ENCODE measurements around the gene SIK3.

Gene SIK3

DNA sequence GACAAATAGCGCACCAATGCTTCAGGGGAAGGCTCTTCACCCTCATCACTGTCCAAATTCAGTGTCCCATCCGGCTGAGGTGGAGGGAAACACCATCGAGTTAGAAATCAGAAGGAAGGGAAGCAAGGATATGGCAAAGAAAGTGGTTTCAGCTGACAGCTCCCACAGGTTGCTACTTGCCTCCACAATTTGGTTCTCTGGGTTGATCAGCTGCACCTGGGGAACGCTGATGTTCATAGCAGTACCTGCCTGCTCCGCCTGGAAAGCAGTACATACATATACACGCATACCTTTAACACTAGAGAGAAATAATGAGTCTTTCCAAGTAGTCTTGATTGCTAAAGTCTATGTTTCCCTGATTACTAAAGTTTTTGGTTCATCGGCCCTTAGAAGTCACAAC, 223.0 kb downstream of the SIK3 start:
- Histone ChIP-seq H3K27ac (no peak overlapping the region), H3K27me3 (no peaks in the 10 kb centered on the region), H3K36me3 (peaks cover 39 to 61% (median 54%) of the 10 kb centered on the region in 3 donors), H3K4me1 (peaks cover 0 to 2% (median 0%) of the 10 kb centered on the region in 4 donors), H3K9me3 (no peaks in the 10 kb centered on the region), H3K4me3 (no peak overlapping the region)
- DNase-seq = no peak
- intact Hi-C loops (cut with DNase I; ENCODE audit: low total_unique reads) = loop anchor here (10.0 kb wide), 1 partner anchor 360 kb away; the partner anchor contains the start of genes PCSK7 and RNF214
- TF ChIP-seq, protein P1, sequence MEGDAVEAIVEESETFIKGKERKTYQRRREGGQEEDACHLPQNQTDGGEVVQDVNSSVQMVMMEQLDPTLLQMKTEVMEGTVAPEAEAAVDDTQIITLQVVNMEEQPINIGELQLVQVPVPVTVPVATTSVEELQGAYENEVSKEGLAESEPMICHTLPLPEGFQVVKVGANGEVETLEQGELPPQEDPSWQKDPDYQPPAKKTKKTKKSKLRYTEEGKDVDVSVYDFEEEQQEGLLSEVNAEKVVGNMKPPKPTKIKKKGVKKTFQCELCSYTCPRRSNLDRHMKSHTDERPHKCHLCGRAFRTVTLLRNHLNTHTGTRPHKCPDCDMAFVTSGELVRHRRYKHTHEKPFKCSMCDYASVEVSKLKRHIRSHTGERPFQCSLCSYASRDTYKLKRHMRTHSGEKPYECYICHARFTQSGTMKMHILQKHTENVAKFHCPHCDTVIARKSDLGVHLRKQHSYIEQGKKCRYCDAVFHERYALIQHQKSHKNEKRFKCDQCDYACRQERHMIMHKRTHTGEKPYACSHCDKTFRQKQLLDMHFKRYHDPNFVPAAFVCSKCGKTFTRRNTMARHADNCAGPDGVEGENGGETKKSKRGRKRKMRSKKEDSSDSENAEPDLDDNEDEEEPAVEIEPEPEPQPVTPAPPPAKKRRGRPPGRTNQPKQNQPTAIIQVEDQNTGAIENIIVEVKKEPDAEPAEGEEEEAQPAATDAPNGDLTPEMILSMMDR (IDR thresholded peaks at IDR 0.05) = no peak

DNA sequence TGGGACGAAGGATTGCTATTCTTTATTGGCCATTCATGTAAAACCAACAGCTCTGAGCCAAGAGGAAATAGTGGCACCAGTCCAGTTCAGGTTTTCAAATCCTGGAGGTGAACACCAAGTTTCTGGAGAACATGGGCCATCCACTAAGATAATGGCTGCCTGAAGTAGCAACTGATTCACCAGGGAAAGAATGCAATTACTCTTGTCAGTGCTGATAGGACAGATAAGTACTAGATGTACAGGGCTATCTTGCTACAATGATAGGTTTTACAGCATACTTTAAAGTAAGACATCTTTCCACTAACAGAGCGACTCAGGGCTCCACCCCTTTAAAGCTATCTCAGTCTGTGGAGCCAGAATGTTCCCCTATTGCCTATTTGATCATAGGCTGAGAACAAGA, 224.0 kb downstream of the SIK3 start:
- Histone ChIP-seq H3K36me3 (peaks cover 46 to 71% (median 63%) of the 10 kb centered on the region in 3 donors), H3K9me3 (no peaks in the 10 kb centered on the region)

DNA sequence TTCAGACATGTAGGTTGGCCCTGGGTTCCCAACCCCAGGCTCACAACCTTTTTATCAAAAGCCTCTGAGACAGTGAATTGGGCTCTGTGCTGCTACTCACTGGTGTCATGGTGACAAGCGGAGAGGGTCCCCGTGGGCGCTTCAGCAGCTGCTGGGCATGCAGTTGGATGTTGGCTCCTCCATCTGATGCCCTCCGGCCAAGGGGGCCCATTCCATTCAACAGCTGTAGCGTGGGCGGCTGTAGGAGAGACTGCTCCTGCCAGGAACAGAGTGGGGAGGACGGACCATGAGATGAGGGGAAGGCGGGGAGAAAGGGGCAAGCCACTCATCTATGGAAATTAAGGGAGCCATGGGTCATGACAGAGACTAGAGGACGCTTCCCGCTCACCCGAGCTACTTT, 224.8 kb downstream of the SIK3 start:
- H3K27ac ChIP-seq = no peak overlapping the region
- no peaks in the 10 kb centered on the region for H3K27me3 ChIP-seq
- DNase-seq = no peak
- H3K9me3 ChIP-seq = no peaks in the 10 kb centered on the region
- peaks cover 51 to 79% (median 67%) of the 10 kb centered on the region in 3 donors for H3K36me3 ChIP-seq
- TF ChIP-seq, protein P1 (IDR thresholded peaks at IDR 0.05) = no peak
- H3K4me3 ChIP-seq = no peak overlapping the region
- intact Hi-C loops (cut with DNase I; ENCODE audit: low total_unique reads) = loop anchor here (10.0 kb wide), 1 partner anchor 361 kb away; the partner anchor contains the start of genes PCSK7 and RNF214
- H3K4me1 ChIP-seq = no peaks in the 10 kb centered on the region

More for the DNA sequence above, 224.0 kb downstream of the SIK3 start:
- H3K4me1 ChIP-seq = no peaks in the 10 kb centered on the region
- no peaks in the 10 kb centered on the region for H3K27me3 ChIP-seq
- TF ChIP-seq, protein P1 (IDR thresholded peaks at IDR 0.05) = no peak
- intact Hi-C loops (cut with DNase I; ENCODE audit: low total_unique reads) = loop anchor here (10.0 kb wide), 1 partner anchor 361 kb away; the partner anchor contains the start of genes PCSK7 and RNF214
- H3K4me3 ChIP-seq = no peak overlapping the region
- no peak for DNase-seq
- H3K27ac ChIP-seq = no peak overlapping the region

DNA sequence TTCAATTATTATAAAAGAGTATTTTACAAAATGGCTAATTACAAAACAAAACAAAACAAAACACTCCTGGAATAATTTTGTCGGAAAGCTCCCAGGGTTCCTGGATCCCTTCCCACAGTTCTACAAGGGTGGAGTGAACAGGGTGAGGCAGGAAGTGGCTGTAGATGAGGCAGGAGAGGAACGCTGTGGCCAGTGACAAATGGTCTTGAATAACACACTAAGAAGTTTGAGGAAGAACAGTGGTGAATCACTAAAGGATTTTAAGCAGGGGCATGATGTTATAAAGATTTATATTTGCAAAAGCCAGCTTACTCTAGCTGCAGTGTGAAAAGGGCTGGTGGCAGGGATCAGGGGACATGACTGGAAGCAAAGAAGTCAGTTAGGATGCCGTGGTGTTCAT, 227.0 kb downstream of the SIK3 start:
- Histone ChIP-seq H3K4me3 (no peak overlapping the region), H3K27me3 (no peaks in the 10 kb centered on the region), H3K4me1 (no peaks in the 10 kb centered on the region), H3K36me3 (peaks cover 73 to 96% (median 89%) of the 10 kb centered on the region in 3 donors), H3K9me3 (no peaks in the 10 kb centered on the region), H3K27ac (no peak overlapping the region)
- DNase-seq = no peak
- TF ChIP-seq, protein P1 (IDR thresholded peaks at IDR 0.05) = no peak
- intact Hi-C loops (cut with DNase I; ENCODE audit: low total_unique reads) = loop anchor here (10.0 kb wide), 1 partner anchor 364 kb away; the partner anchor contains the start of genes PCSK7 and RNF214

DNA sequence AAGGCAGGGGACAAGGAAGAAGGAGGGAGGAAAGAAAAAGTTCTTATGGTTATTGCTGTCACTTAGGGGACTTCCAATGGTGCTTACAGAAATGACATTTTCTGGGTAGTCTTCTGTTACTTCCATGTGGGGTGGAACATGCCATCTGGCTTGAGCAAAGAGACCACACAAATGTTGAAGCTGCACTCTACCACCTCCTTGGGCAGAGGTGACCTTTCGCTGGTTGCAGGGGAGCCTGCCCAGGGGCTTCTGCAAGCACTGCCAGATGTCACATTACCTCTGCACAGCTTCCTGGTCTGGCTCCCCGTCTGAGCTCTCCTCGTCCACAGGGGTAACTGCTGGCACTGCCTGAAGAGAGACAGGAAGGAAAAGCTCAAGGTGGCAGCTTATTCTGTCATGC, 228.2 kb downstream of the SIK3 start:
- Histone ChIP-seq H3K4me3 (no peak overlapping the region), H3K4me1 (no peaks in the 10 kb centered on the region), H3K27me3 (no peaks in the 10 kb centered on the region), H3K9me3 (no peaks in the 10 kb centered on the region), H3K36me3 (peaks cover 75 to 97% (median 89%) of the 10 kb centered on the region in 3 donors), H3K27ac (no peak overlapping the region)
- TF ChIP-seq, protein P1 (IDR thresholded peaks at IDR 0.05) = no peak
- no peak for DNase-seq
- intact Hi-C loops (cut with DNase I; ENCODE audit: low total_unique reads) = loop anchor here (10.0 kb wide), 1 partner anchor 365 kb away; the partner anchor contains the start of genes PCSK7 and RNF214
